Germinal center (tissue), 1 donor: ENCODE data around the gene BEND6.

ENCODE experiments used
- DNase-seq: peaks from one replicate; pipeline ENCODE4 v3.0.0; 2012; ENCODE audit warnings: mixed read lengths, low spot score

Gene BEND6

GRCh38 chr6:56954403-56955170 lies at the start of gene BEND6:
TSS of gene BEND6 (plus strand) at chr6:56955107. CDS start at chr6:56981811, 26,704 bp downstream.
- DNase-seq, result peak; percentile 33

GRCh38 chr6:56905378-56905777 lies 49.5 kb upstream of the BEND6 start:
- no peak for DNase-seq

- no peak for DNase-seq
Observed at GRCh38 chr6:56906752-56907151, 48.2 kb upstream of the BEND6 start.

GRCh38 chr6:56909115-56909907 lies 45.6 kb upstream of the BEND6 start:
- DNase-seq, result no peak

- DNase-seq, result no peak
Observed at GRCh38 chr6:56911847-56912246, 43.1 kb upstream of the BEND6 start.

GRCh38 chr6:56913285-56914074 lies 41.4 kb upstream of the BEND6 start:
- DNase-seq, result no peak

GRCh38 chr6:56914798-56915658 lies 39.9 kb upstream of the BEND6 start:
- DNase-seq, result no peak

- no peak for DNase-seq
Observed at GRCh38 chr6:56915832-56916231, 39.1 kb upstream of the BEND6 start.

- no peak for DNase-seq
Observed at GRCh38 chr6:56916849-56917551, 37.9 kb upstream of the BEND6 start.

GRCh38 chr6:56922645-56923044 lies 32.3 kb upstream of the BEND6 start:
- no peak for DNase-seq

GRCh38 chr6:56923565-56923964 lies 31.3 kb upstream of the BEND6 start:
- DNase-seq, result no peak

- DNase-seq, result no peak
Observed at GRCh38 chr6:56927538-56928453, 27.1 kb upstream of the BEND6 start.

GRCh38 chr6:56930846-56931245 lies 24.1 kb upstream of the BEND6 start:
- no peak for DNase-seq

- DNase-seq, result no peak
Observed at GRCh38 chr6:56932910-56933477, 21.9 kb upstream of the BEND6 start.

GRCh38 chr6:56933650-56934049 lies 21.3 kb upstream of the BEND6 start:
- no peak for DNase-seq

GRCh38 chr6:56934876-56935275 lies 20.0 kb upstream of the BEND6 start:
- no peak for DNase-seq

- DNase-seq, result no peak
Observed at GRCh38 chr6:56936466-56936865, 18.4 kb upstream of the BEND6 start.

- no peak for DNase-seq
Observed at GRCh38 chr6:56938649-56939191, 16.2 kb upstream of the BEND6 start.

- no peak for DNase-seq
Observed at GRCh38 chr6:56940463-56940862, 14.4 kb upstream of the BEND6 start.
